RPMI8226 (cell line): ENCODE measurements around the gene TRIOBP.
"Not testable (repeated sequence)": the region's sequence is repeated elsewhere in the genome, so short reads cannot be mapped to it uniquely, and the experiment has no call there.

Source experiments
- DNase-seq: peaks from one replicate; pipeline ENCODE4 v3.0.0-alpha.2; 2015

The TRIOBP gene

GRCh38 chr22:37694131-37694530, 2.7 kb upstream of the TRIOBP start:
- not testable (repeated sequence) for DNase-seq

- DNase-seq = not testable (repeated sequence)
Measured at GRCh38 chr22:37696260-37696656, 590 bp upstream of the TRIOBP start.

DNA sequence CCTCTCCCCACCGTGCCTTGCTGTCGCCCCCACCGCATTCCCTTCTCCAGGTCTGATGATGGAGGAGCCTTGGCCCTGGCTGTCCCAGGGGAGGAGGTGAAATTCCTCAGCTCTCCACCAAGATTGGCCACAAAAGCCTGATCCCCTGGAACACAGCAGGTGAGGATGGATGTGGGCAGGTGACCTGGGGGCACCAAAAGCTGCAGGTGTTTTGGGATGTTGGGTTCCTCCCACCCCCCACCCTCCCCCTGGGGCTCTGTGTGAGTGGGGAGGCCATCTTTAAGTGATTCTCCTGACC, 639 bp downstream of the TRIOBP start:
- no peak for DNase-seq

GRCh38 chr22:37701141-37701786, 4.4 kb downstream of the TRIOBP start:
- DNase-seq = no peak

- no peak for DNase-seq
Measured at GRCh38 chr22:37703906-37704305, 7.1 kb downstream of the TRIOBP start.

- DNase-seq = no peak
Measured at GRCh38 chr22:37704645-37705044, 7.8 kb downstream of the TRIOBP start.

DNA sequence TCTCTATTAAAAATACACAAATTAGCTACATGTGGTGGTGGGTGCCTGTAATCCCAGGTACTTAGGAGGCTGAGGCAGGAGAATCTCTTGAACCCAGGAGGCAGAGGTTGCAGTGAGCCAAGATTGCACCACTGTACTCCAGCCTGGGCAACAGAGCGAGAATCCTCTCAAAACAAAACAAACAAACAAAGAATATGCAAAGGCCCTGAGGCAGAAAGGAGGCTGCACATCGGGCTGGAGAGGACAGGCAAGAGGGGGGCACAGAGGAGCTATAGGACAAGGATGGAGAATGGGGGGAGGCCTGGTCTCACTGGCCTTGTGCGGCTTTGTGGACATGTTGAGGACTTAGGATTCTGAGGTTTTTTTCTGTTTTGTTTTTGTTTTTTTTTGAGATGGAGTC, 8.4 kb downstream of the TRIOBP start:
- no peak for DNase-seq

GRCh38 chr22:37708580-37709444, 12.0 kb downstream of the TRIOBP start:
- no peak for DNase-seq

DNA sequence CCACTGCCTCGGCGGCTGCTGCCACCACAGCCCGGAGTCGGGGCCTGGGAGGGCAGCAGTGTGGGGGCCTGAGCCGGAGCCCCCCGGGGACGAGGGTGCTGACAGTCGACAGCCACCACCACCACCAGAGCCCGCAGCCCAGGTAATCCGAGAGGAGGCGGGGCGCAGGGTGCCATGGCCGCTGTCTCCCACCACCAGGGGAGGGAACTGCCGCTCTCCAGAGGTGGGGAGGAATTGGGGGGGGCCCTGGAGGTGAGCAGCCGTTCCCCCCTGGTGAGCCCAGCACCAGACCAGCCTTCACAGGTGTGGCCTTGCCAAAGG, 12.6 kb downstream of the TRIOBP start:
- DNase-seq = no peak

DNA sequence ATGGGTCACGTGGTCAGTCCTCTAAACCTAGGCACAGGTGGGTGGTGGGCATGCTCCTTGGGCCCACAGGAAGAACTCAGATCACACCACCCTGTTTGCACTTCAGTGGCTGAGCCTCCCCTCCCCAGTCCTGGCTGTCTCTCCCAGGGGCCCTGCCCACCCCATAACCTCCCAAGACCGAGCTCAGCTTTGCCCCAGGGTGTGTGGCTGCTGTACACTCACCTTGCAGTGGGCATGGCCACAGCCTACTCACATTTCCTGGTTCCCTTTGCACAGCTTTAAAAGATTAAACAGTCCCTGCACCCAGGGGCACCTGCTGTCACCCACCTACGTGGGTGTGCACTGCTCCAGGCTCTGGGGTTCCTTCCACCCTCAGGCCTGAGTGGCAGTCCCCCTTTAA, 13.8 kb downstream of the TRIOBP start:
- DNase-seq = no peak

DNA sequence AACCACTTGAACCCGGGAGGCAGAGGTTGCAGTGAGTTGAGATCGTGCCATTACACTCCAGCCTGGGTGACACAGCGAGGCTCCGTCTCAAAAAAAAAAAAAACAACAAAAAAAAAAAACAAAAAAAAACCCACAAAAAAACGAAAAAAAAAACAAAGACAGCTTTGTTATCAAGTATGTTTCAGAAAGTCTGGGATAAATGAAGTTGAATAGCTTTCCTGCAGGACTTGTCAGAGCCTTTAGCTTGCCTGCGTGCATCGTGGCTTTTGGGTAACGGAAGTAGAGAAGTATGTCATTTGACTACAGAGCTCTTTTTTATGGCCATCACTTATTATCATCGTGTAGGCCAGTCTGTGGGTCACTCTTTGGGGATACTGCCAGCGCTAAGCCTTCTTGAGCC, 14.6 kb downstream of the TRIOBP start:
- DNase-seq = no peak

GRCh38 chr22:37713761-37714160, 16.9 kb downstream of the TRIOBP start:
- no peak for DNase-seq

GRCh38 chr22:37714634-37715033, 17.8 kb downstream of the TRIOBP start:
- no peak for DNase-seq

DNA sequence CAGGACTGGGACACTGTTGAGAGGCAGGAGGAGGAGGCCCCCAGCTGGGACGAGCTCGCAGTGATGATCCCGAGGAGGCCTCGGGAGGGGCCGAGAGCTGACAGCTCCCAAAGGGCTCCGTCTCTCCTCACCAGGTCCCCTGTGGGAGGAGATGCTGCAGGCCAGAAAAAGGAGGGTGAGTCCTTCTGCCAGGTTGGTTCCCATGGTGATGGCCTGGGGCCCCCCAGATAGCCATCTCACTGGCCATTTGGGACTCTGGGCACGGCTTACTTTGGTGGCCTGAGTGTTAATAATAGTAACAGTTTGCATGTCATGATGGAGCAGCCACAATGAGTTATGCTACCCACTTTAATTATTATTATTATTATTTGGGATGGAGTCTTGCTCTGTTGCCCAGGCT, 18.9 kb downstream of the TRIOBP start:
- DNase-seq = no peak

- no peak for DNase-seq
Measured at GRCh38 chr22:37716708-37717107, 19.9 kb downstream of the TRIOBP start.

GRCh38 chr22:37717235-37717634, 20.4 kb downstream of the TRIOBP start:
- not testable (repeated sequence) for DNase-seq

DNA sequence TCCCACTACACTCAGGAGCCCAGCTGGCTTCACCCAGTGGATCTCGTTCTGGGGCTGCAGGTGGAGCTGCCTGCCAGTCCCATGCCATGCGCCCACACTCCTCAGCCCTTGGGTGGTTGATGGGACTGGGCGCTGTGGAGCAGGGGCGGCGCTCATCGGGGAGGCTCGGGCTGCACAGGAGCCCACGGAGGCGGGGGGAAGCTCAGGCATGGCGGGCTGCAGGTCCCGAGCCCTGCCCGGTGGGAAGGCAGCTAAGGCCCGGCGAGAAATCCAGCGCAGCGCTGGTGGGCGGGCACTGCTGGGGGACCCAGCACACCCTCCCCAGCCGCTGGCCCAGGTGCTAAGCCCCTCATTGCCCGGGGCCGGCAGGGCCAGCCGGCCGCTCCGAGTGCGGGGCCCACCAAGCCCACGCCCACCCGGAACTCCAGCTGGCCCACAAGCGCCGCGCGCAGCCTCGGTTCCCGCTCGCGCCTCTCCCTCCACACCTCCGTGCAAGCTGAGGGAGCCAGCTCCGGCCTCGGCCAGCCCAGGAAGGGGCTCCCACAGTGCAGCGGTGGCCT, 21.0 kb downstream of the TRIOBP start:
- DNase-seq = not testable (repeated sequence)

DNA sequence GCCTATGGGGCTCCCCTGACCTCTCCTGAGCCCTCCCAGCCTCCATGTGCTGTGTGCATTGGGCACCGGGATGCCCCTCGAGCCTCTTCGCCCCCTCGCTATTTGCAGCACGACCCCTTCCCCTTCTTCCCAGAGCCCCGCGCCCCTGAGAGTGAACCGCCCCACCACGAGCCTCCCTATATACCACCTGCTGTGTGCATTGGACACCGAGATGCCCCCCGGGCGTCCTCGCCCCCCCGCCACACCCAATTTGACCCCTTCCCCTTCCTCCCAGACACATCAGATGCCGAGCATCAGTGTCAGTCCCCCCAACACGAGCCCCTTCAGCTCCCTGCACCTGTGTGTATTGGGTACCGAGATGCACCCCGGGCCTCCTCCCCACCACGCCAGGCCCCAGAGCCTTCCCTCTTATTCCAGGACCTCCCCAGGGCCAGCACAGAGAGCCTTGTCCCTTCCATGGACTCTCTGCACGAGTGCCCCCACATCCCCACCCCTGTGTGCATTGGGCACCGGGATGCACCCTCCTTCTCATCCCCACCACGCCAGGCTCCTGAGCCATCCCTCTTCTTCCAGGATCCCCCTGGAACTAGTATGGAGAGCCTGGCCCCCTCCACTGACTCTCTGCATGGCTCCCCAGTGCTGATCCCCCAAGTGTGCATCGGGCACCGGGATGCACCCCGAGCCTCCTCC, 28.8 kb downstream of the TRIOBP start:
- DNase-seq = no peak

GRCh38 chr22:37726241-37726887, 29.5 kb downstream of the TRIOBP start:
- peak; percentile 44 for DNase-seq

GRCh38 chr22:37728620-37729019, 31.8 kb downstream of the TRIOBP start:
- DNase-seq = no peak

DNA sequence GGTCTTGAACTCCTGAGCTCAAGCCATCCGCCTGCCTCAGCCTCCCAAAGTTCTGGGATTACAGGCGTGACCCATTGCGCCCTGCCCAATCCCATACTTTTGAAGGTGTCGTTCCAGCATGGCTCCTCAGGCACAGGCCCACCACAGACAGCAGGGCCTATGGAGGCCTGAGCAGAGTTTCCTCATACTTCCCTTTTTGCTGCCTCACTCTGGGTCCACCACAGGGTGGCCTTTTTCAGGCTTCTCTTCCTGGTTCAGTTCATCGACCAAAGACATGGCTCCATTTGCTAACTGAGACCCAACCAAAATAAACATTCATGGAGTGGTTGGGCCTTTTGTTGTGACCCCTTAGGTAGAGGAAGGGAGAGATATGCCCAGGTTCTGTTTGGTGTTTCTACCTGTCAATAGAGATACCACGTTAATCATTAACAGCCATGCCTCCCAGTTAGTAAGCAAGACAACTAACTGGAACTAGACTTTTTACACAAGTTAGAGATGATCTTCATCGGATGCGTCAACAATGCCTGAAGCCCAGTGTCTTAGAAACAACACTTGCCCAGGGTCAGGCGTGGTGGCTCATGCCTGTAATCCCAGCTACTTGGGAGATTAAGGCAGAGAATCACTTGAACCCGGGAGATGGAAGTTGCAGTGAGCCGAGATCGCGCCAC, 35.1 kb downstream of the TRIOBP start:
- DNase-seq = peak; percentile 43

- no peak for DNase-seq
Measured at GRCh38 chr22:37732699-37733607, 36.1 kb downstream of the TRIOBP start.
